Muscle layer of duodenum (tissue), 2 donors: ENCODE data around the gene NDUFB10.
"Not testable (repeated sequence)": the region's sequence is repeated elsewhere in the genome, so short reads cannot be mapped to it uniquely, and the experiment has no call there.

Experiments used
- H3K27ac ChIP-seq: one replicate; pipeline ENCODE4 v1.7.0; 2013; ENCODE audit warnings: mild to moderate bottlenecking, low read length
- H3K27me3 ChIP-seq: one replicate; pipeline ENCODE4 v1.7.0; 2013; ENCODE audit warnings: low read depth, mild to moderate bottlenecking, control low read depth, low read length
- H3K36me3 ChIP-seq, 2 donors: one replicate each; pipeline ENCODE4 v1.7.0; 2013; ENCODE audit warnings: low read length in 2 of 2, control low read depth in 1 of 2, mild to moderate bottlenecking in 1 of 2; ENCODE audit not compliant: insufficient read depth in 2 of 2, control insufficient read depth in 1 of 2
- H3K4me1 ChIP-seq, 2 donors: one replicate each; pipeline ENCODE4 v1.7.0; 2013; ENCODE audit warnings: low read length in 2 of 2, mild to moderate bottlenecking in 2 of 2, control low read depth in 1 of 2, moderate library complexity in 1 of 2; ENCODE audit not compliant: insufficient read depth in 2 of 2, control insufficient read depth in 1 of 2
- H3K4me3 ChIP-seq, 2 donors: one replicate each; pipeline ENCODE4 v1.7.0; 2013; ENCODE audit warnings: low read length in 2 of 2, low read depth in 1 of 2, mild to moderate bottlenecking in 1 of 2
- H3K9me3 ChIP-seq, 2 donors: one replicate each; pipeline ENCODE4 v1.7.0; 2013; ENCODE audit warnings: low read length in 2 of 2, control low read depth in 1 of 2, mild to moderate bottlenecking in 1 of 2; ENCODE audit not compliant: control insufficient read depth in 1 of 2
- donor health status: healthy.

The NDUFB10 gene

GRCh38 chr16:1950559-1950958 is 8.8 kb upstream of the NDUFB10 start:
- no peak overlapping the region for H3K27ac ChIP-seq
- H3K9me3 ChIP-seq: no peaks in the 10 kb centered on the region
- H3K27me3 ChIP-seq: no peaks in the 10 kb centered on the region
- no peaks in the 10 kb centered on the region for H3K36me3 ChIP-seq
- H3K4me3 ChIP-seq: no peak overlapping the region
- no peaks in the 10 kb centered on the region for H3K4me1 ChIP-seq

- Histone ChIP-seq H3K4me3 (no peak overlapping the region), H3K27ac (no peak overlapping the region), H3K36me3 (no peaks in the 10 kb centered on the region), H3K4me1 (peaks cover 0 to 1% of the 10 kb centered on the region in 2 donors), H3K27me3 (no peaks in the 10 kb centered on the region), H3K9me3 (no peaks in the 10 kb centered on the region)
Observed at GRCh38 chr16:1953734-1954133, 5.6 kb upstream of the NDUFB10 start.

- H3K4me3 ChIP-seq: not testable (repeated sequence)
Observed at GRCh38 chr16:1957434-1958142, 1.8 kb upstream of the NDUFB10 start.

GRCh38 chr16:1958143-1958491 is 1.2 kb upstream of the NDUFB10 start:
- H3K27me3 ChIP-seq, H3K27ac ChIP-seq, H3K9me3 ChIP-seq, H3K4me3 ChIP-seq: not testable (repeated sequence)
- Histone ChIP-seq H3K36me3 (peaks cover 3 to 19% of the 10 kb centered on the region in 2 donors), H3K4me1 (peaks cover 5 to 21% of the 10 kb centered on the region in 2 donors)

More at GRCh38 chr16:1957434-1958142, 1.8 kb upstream of the NDUFB10 start:
- not testable (repeated sequence) for H3K27ac ChIP-seq, H3K27me3 ChIP-seq, H3K9me3 ChIP-seq
- peaks cover 0 to 14% of the 10 kb centered on the region in 2 donors for H3K36me3 ChIP-seq
- H3K4me1 ChIP-seq: peaks cover 5 to 18% of the 10 kb centered on the region in 2 donors

GRCh38 chr16:1958715-1959268 is 546 bp upstream of the NDUFB10 start:
- H3K4me1 ChIP-seq: peaks cover 5 to 25% of the 10 kb centered on the region in 2 donors
- H3K27me3 ChIP-seq: no peaks in the 10 kb centered on the region
- H3K27ac ChIP-seq: no peak overlapping the region
- peaks cover 3 to 19% of the 10 kb centered on the region in 2 donors for H3K36me3 ChIP-seq
- no peaks in the 10 kb centered on the region for H3K9me3 ChIP-seq
- peak overlapping the region; percentile 59 to 90 for H3K4me3 ChIP-seq

- Histone ChIP-seq H3K9me3 (no peaks in the 10 kb centered on the region), H3K4me1 (peaks cover 9 to 36% of the 10 kb centered on the region in 2 donors), H3K36me3 (peaks cover 3 to 19% of the 10 kb centered on the region in 2 donors), H3K27ac (no peak overlapping the region), H3K4me3 (peak overlapping the region; percentile 59 to 90), H3K27me3 (no peaks in the 10 kb centered on the region)
Observed at GRCh38 chr16:1960665-1961630, 1.6 kb downstream of the NDUFB10 start.

- Histone ChIP-seq H3K27me3 (no peaks in the 10 kb centered on the region), H3K4me3 (no peak overlapping the region), H3K27ac (no peak overlapping the region), H3K4me1 (peaks cover 9 to 37% of the 10 kb centered on the region in 2 donors), H3K36me3 (peaks cover 3 to 19% of the 10 kb centered on the region in 2 donors), H3K9me3 (no peaks in the 10 kb centered on the region)
Observed at GRCh38 chr16:1961651-1962067, 2.3 kb downstream of the NDUFB10 start.

- H3K4me3 ChIP-seq, H3K27ac ChIP-seq, H3K9me3 ChIP-seq, H3K27me3 ChIP-seq: not testable (repeated sequence)
- H3K36me3 ChIP-seq: peaks cover 3 to 19% of the 10 kb centered on the region in 2 donors
- peaks cover 9 to 37% of the 10 kb centered on the region in 2 donors for H3K4me1 ChIP-seq
Observed at GRCh38 chr16:1962161-1963153, 3.1 kb downstream of the NDUFB10 start.

GRCh38 chr16:1963806-1964505 is 4.6 kb downstream of the NDUFB10 start:
- Histone ChIP-seq H3K36me3 (peaks cover 3 to 19% of the 10 kb centered on the region in 2 donors), H3K27me3 (no peaks in the 10 kb centered on the region), H3K4me3 (peak overlapping the region; percentile 77 to 80), H3K27ac (peak overlapping the region; percentile 94), H3K4me1 (peaks cover 9 to 33% of the 10 kb centered on the region in 2 donors), H3K9me3 (no peaks in the 10 kb centered on the region)
